ENCODE data around the gene C12orf42. TPM values are rescaled to one million over a fixed set of nuclear protein-coding genes. Genes with fewer than 3 reads are reported as not detected.

Gene C12orf42
- total RNA-seq, 2 donors from 2014 or later: not detected

DNA sequence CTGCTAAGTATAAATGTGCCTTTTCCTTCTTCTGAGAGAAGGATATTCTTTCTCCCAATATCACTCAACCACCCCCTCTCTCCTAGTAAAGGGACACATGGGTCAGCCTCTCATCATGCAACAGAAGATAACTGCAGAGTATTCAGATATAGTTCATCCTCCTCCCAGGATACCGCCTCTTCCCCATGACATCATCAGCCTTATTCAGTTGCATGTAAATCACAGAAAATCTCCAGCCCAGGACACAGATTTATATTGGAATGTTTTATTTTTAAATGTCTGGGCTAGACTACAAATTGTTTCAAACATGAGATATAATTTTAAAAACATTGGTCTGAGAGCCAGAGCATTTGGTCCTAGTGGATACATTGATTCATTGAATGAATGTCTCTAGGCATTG lies 178.5 kb downstream of the C12orf42 start:
- DNase-seq (ENCODE audit: low spot score): no peak
- TF ChIP-seq CTCF (IDR thresholded peaks at IDR 0.05): no peak
- Histone ChIP-seq H3K4me1 (no peaks in the 10 kb centered on the region), H3K27ac (no peak overlapping the region), H3K9me3 (no peaks in the 10 kb centered on the region), H3K4me3 (no peak overlapping the region), H3K36me3 (no peaks in the 10 kb centered on the region), H3K27me3 (no peaks in the 10 kb centered on the region)

DNA sequence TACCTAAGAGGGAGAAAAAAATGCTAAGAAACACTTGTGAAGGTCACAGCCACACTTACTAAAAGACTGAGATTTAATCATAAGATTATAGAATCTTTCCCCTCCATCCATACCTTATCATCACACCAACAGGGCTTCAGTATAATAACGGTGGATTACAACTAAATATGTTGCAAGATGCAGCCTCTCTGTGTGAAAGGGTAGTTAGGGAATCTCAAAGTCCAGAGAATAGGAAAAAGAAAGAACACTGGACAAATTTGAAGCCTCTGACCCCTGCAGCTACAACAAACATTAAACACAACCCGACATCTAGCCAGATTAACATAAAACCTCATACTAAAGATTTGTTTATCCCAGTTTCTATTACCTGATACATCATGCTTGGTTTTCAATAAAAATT lies 181.0 kb downstream of the C12orf42 start:
- no peaks in the 10 kb centered on the region for H3K27me3 ChIP-seq
- no peak overlapping the region for H3K27ac ChIP-seq
- TF ChIP-seq CTCF (IDR thresholded peaks at IDR 0.05): no peak
- no peaks in the 10 kb centered on the region for H3K36me3 ChIP-seq
- no peak overlapping the region for H3K4me3 ChIP-seq
- no peaks in the 10 kb centered on the region for H3K9me3 ChIP-seq
- DNase-seq (ENCODE audit: low spot score): no peak
- H3K4me1 ChIP-seq: no peaks in the 10 kb centered on the region

DNA sequence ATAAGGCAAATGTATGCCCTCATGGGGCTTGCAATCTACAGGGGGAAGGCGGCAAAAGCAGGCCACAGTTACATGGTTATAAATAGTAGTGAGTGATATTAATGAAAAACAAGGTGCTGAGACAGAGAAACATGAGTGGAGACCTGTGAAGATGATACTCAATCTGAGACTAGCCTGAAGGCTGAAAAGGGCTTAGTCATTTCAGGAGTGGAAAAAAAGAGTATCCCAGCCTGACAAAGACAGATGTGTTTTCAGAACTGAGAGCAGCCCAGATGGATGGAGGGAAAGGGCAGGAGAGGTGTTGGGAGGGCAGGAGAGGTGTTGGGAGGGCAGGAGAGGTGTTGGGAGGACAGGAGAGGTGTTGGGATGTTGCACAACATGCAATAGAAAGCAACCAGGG lies 181.9 kb downstream of the C12orf42 start:
- H3K36me3 ChIP-seq: no peaks in the 10 kb centered on the region
- no peak for DNase-seq (ENCODE audit: low spot score)
- H3K4me1 ChIP-seq: no peaks in the 10 kb centered on the region
- no peaks in the 10 kb centered on the region for H3K9me3 ChIP-seq
- no peaks in the 10 kb centered on the region for H3K27me3 ChIP-seq
- H3K27ac ChIP-seq: no peak overlapping the region
- H3K4me3 ChIP-seq: no peak overlapping the region
- TF ChIP-seq CTCF (IDR thresholded peaks at IDR 0.05): no peak

DNA sequence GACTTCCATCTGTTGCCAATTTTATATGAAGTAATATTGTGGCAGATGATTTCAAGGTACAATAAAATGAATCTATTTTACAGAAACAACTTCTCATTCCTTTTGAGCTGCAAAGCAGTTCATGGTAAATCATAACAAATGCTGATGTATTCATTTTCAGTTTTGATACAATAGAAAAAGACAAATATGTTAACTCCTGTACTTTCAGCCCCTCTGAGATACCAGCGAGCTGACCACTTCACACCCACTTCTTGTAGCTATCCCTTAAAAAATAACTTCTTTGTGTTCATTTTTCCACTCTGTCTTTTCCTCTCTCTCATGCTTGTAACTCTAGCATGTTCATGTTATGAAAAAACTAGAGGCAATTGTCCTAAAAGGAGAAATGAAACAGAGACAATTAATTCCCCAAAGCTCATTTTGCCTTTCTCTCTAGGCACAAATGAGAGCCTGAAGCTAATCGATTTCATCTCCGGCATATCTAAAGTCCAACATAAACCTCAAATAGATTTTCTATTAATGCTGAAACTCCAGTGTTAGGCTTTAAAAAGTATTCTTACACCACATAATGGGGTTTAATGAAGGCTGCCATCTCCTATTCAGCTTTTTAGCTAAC lies 182.9 kb downstream of the C12orf42 start:
- no peaks in the 10 kb centered on the region for H3K9me3 ChIP-seq
- no peaks in the 10 kb centered on the region for H3K4me1 ChIP-seq
- no peak for DNase-seq (ENCODE audit: low spot score)
- H3K4me3 ChIP-seq: no peak overlapping the region
- no peak for TF ChIP-seq CTCF (IDR thresholded peaks at IDR 0.05)
- H3K27ac ChIP-seq: no peak overlapping the region
- H3K36me3 ChIP-seq: no peaks in the 10 kb centered on the region
- no peaks in the 10 kb centered on the region for H3K27me3 ChIP-seq

- Histone ChIP-seq H3K36me3 (no peaks in the 10 kb centered on the region), H3K27ac (no peak overlapping the region)
These were observed 185.1 kb downstream of the C12orf42 start for GRCh38 chr12:103310546-103311270.

More at GRCh38 chr12:103310546-103311270, 185.1 kb downstream of the C12orf42 start:
- TF ChIP-seq CTCF (IDR thresholded peaks at IDR 0.05): no peak
- DNase-seq (ENCODE audit: low spot score): no peak
- no peaks in the 10 kb centered on the region for H3K9me3 ChIP-seq
- H3K4me3 ChIP-seq: no peak overlapping the region
- H3K4me1 ChIP-seq: no peaks in the 10 kb centered on the region
- no peaks in the 10 kb centered on the region for H3K27me3 ChIP-seq
